Measurements from ENCODE around the gene ENTPD2. TPM values are rescaled to one million over a fixed set of nuclear protein-coding genes. Genes with fewer than 3 reads are reported as not detected.

The ENTPD2 gene
- total RNA-seq, 1 experiment from 2014 or later = 8.3 TPM

DNA sequence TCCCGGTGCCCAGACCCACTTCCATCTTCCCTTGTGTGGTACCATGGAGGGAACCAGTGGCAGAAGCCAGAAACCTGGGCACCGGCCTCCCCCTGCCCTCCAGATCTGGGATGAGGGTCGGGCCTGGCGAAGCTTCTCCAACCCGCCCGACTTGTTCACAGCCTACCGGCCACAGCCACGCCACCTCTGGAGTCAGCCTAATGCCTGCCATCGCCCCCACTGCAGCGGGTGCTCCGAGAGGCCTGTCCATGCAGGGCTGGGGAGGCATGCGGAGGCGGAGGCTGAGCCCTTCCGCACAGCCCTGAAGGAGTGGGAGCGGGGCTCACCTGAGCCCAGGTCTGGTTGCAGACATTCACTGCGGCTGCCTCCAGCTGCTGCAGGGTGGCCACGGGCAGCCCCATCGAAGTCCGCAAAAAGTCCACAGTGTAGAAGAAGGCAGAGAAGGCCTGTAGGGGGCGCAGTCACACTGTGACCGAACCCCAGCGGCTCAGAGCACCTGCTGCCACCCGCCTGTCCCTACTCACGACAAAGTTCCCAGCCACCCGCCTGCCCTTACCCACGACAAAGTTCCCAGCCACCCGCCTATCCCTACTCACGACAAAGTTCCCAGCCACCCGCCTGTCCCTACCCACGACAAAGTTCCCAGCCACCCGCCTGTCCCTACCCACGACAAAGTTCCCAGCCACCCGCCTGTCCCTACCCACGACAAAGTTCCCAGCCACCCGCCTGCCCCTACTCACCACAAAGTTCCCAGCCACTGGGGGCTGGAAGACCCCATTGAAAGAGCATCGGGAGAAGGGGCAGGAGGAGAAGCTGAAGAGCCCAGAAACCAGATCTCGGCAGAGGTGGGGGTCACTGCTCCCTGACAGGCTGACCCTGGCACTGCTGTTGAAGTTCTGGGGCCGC lies 4.1 kb downstream of the ENTPD2 start:
- Mint-ChIP-seq H3K36me3 (no peaks in the 10 kb centered on the region), H3K9me3 (no peaks in the 10 kb centered on the region), H3K4me3 (no peak overlapping the region), H3K27me3 (ENCODE audit: low read depth) (peaks cover 60% of the 10 kb centered on the region), H3K4me1 (peaks cover 10% of the 10 kb centered on the region), H3K27ac (no peak overlapping the region)
- peak; percentile 84 for DNase-seq (ENCODE audit: low spot score)
- POLR2A ChIA-PET = no interaction called here
- ATAC-seq = peak; percentile 24
- no peak for TF ChIP-seq MXD4 (CRISPR knock-in tag; IDR thresholded peaks at IDR 0.05; ENCODE audit: borderline replicate concordance)
- no peak for TF ChIP-seq ZNF396 (CRISPR knock-in tag; IDR thresholded peaks at IDR 0.05; ENCODE audit: borderline replicate concordance)
- TF ChIP-seq NR1H2 (CRISPR knock-in tag; IDR thresholded peaks at IDR 0.05) = no peak
- no peak for TF ChIP-seq NR2C2 (CRISPR knock-in tag; IDR thresholded peaks at IDR 0.05)
- TF ChIP-seq, protein P1, sequence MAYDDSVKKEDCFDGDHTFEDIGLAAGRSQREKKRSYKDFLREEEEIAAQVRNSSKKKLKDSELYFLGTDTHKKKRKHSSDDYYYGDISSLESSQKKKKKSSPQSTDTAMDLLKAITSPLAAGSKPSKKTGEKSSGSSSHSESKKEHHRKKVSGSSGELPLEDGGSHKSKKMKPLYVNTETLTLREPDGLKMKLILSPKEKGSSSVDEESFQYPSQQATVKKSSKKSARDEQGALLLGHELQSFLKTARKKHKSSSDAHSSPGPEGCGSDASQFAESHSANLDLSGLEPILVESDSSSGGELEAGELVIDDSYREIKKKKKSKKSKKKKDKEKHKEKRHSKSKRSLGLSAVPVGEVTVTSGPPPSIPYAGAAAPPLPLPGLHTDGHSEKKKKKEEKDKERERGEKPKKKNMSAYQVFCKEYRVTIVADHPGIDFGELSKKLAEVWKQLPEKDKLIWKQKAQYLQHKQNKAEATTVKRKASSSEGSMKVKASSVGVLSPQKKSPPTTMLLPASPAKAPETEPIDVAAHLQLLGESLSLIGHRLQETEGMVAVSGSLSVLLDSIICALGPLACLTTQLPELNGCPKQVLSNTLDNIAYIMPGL (CRISPR knock-in tag; IDR thresholded peaks at IDR 0.05) = peak; percentile 13; the same call in 1 of the 2 replicates
- TF ChIP-seq EMX1 (CRISPR knock-in tag; IDR thresholded peaks at IDR 0.05) = no peak
- TF ChIP-seq FOXK1 (CRISPR knock-in tag; IDR thresholded peaks at IDR 0.05) = no peak
- TF ChIP-seq, protein P2, sequence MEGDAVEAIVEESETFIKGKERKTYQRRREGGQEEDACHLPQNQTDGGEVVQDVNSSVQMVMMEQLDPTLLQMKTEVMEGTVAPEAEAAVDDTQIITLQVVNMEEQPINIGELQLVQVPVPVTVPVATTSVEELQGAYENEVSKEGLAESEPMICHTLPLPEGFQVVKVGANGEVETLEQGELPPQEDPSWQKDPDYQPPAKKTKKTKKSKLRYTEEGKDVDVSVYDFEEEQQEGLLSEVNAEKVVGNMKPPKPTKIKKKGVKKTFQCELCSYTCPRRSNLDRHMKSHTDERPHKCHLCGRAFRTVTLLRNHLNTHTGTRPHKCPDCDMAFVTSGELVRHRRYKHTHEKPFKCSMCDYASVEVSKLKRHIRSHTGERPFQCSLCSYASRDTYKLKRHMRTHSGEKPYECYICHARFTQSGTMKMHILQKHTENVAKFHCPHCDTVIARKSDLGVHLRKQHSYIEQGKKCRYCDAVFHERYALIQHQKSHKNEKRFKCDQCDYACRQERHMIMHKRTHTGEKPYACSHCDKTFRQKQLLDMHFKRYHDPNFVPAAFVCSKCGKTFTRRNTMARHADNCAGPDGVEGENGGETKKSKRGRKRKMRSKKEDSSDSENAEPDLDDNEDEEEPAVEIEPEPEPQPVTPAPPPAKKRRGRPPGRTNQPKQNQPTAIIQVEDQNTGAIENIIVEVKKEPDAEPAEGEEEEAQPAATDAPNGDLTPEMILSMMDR (IDR thresholded peaks at IDR 0.05) = peak; percentile 68; the same call in 1 of the 2 replicates
- no peak for TF ChIP-seq PRRX2 (CRISPR knock-in tag; IDR thresholded peaks at IDR 0.05)
- no peak for TF ChIP-seq SMAD3 (CRISPR knock-in tag; IDR thresholded peaks at IDR 0.05; ENCODE audit: borderline replicate concordance)
- TF ChIP-seq ZNF219 (CRISPR knock-in tag; IDR thresholded peaks at IDR 0.05; ENCODE audit: borderline replicate concordance) = no peak
- TF ChIP-seq GABPB1 (CRISPR knock-in tag; IDR thresholded peaks at IDR 0.05) = no peak
- CTCF ChIA-PET = interaction anchor here (0.5 to 3.4 kb wide), 35 partner anchors 9 to 327 kb away, joined by 3 to 179 read pairs (median 4); partner anchors contain the start of genes ABCA2, CYSRT1, GRIN1 and LCN12

DNA sequence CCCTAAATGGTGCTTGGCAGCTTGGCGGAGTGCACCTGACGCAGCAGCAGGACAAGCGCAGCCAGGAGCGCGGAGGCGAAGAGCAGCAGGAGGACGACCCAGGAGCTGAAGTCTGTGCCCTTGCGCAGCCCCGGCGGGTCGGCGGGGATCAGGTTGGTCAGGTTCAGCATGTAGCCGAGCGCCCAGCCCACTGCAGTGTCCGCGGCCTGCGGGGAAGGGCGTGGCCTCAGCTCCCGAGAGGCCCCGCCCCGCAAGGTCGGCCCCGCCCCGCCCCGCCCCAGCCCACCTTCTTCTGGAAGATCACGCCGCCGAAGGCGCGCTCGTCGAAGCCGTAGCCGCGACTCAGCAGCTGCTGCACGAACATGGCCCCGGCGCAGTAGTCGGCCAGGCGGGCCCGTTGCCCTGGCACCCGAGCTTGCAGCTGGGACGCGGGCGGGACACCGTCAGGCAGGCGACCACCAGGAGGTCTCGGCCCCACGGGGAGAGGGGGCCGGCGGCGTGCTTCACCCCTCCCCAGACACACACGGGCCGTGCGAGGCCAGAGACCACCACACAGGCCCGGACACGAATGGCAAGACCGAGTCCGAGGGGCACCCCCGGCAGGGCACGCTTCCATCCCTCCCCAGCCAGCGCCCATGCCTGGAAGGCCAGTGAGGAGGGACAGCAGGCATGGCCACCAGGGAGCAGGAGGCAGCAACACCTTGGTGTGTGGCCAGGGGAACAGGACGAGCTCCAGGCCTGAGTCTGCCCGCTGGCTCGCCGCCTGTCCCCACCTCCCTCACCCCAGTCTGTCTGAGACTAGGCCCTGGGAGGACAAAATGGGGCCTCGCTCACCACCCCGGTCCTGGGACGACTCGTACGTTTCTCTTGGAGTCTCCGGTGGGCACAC lies 5.0 kb downstream of the ENTPD2 start:
- ATAC-seq (peak; percentile 5), DNase-seq (ENCODE audit: low spot score) (peak; percentile 57)
- Mint-ChIP-seq H3K27ac (no peak overlapping the region), H3K9me3 (no peaks in the 10 kb centered on the region), H3K36me3 (no peaks in the 10 kb centered on the region), H3K4me3 (no peak overlapping the region), H3K4me1 (peaks cover 10% of the 10 kb centered on the region), H3K27me3 (ENCODE audit: low read depth) (peaks cover 57% of the 10 kb centered on the region)
- TF ChIP-seq SP1 (CRISPR knock-in tag; conservative IDR thresholded peaks at IDR 0.05) (0 out of 2 replicates have a peak, but pooled peaks have one; percentile 32), JAZF1 (CRISPR knock-in tag; IDR thresholded peaks at IDR 0.05) (no peak)
- ChIA-PET CTCF (interaction anchor here (0.5 to 3.4 kb wide), 40 partner anchors 10 to 501 kb away, joined by 3 to 179 read pairs (median 4); partner anchors contain the start of genes ABCA2, CYSRT1, GRIN1 and LCN12), POLR2A (no interaction called here)

DNA sequence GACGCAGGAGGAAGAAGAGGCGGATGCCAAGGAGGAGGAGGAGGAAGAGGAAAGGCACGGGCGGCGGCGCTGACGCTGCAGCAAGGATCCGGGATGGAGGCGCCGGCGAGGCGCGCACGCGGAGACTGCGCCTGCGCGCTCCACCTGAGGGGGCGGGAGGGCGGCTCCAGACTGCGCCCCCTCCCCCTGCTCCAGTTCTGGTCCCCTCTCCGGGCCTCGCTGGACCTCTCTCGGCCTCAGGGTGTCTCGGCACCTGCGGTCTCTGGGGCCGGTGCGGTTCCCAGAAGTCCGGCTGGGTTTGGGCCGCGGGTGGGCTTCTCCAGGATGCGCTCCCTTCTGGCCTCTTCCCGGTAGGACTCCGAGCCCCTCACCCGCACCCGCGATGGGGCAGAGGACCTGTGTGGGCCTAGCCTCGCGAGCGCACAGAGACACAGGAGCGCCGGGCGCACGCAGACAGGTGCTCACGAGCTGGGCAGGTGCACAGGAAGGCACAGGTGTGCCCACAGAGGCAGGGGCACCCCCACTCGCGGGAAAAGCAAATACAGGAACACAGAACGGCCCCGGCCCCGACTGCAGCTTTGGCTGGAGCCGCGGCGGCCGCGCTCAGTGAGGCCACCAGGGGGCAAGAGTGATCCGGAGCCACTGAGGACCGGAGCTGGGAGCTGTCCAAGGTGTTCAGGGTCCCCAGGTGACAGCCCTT lies 7.6 kb downstream of the ENTPD2 start, which contains the start of gene NPDC1:
NPDC1 (minus strand) TSS at position 90 of the 700 bp plus-strand sequence. CDS start 188 bp downstream, outside the sequence.
- H3K27ac Mint-ChIP-seq = no peak within 1 kb of the TSS
- H3K4me3 Mint-ChIP-seq = peak within 1 kb of the TSS; percentile 77
- H3K27me3 Mint-ChIP-seq (ENCODE audit: low read depth) = peaks cover 47% of the 10 kb centered on the region
- peaks cover 10% of the 10 kb centered on the region for H3K4me1 Mint-ChIP-seq
- CTCF ChIA-PET = interaction anchor here (0.5 to 1.9 kb wide), 66 partner anchors 9 to 468 kb away, joined by 3 to 93 read pairs (median 6); partner anchors contain the start of genes ABCA2, C8G, CLIC3 and CYSRT1
- POLR2A ChIA-PET = interaction anchor here (0.8 kb wide), 1 partner anchor 19 kb away, joined by 3 read pairs; no protein-coding TSS in a partner anchor
- no peaks in the 10 kb centered on the region for H3K36me3 Mint-ChIP-seq
- H3K9me3 Mint-ChIP-seq = no peaks in the 10 kb centered on the region
- ATAC-seq (peak; percentile 69), DNase-seq (ENCODE audit: low spot score) (peak; percentile 94)
- TF ChIP-seq ZNF263 (CRISPR knock-in tag; IDR thresholded peaks at IDR 0.05; ENCODE audit: low read depth) = 0 out of 2 replicates have a peak, but pooled peaks have one; percentile 16
- TF ChIP-seq, protein P2 (IDR thresholded peaks at IDR 0.05) = peak; percentile 83
- peak; percentile 86; the same call in 1 of the 2 replicates for TF ChIP-seq JUN (CRISPR knock-in tag; IDR thresholded peaks at IDR 0.05)
- TF ChIP-seq GABPB1 (CRISPR knock-in tag; IDR thresholded peaks at IDR 0.05) = 0 out of 2 replicates have a peak, but pooled peaks have one; percentile 22
- TF ChIP-seq ESRRA (CRISPR knock-in tag; IDR thresholded peaks at IDR 0.05; ENCODE audit: borderline replicate concordance) = no peak
- 0 out of 2 replicates have a peak, but pooled peaks have one; percentile 4 for TF ChIP-seq ELF4 (CRISPR knock-in tag; IDR thresholded peaks at IDR 0.05; ENCODE audit: low read depth)
- TF ChIP-seq, protein P3, sequence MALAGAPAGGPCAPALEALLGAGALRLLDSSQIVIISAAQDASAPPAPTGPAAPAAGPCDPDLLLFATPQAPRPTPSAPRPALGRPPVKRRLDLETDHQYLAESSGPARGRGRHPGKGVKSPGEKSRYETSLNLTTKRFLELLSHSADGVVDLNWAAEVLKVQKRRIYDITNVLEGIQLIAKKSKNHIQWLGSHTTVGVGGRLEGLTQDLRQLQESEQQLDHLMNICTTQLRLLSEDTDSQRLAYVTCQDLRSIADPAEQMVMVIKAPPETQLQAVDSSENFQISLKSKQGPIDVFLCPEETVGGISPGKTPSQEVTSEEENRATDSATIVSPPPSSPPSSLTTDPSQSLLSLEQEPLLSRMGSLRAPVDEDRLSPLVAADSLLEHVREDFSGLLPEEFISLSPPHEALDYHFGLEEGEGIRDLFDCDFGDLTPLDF (CRISPR knock-in tag; IDR thresholded peaks at IDR 0.05) = peak; percentile 66; the same call in 1 of the 2 replicates
- TF ChIP-seq, protein P4, sequence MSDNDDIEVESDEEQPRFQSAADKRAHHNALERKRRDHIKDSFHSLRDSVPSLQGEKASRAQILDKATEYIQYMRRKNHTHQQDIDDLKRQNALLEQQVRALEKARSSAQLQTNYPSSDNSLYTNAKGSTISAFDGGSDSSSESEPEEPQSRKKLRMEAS (CRISPR knock-in tag; IDR thresholded peaks at IDR 0.05) = peak; percentile 70
- no peak for TF ChIP-seq JAZF1 (CRISPR knock-in tag; IDR thresholded peaks at IDR 0.05)
